GM23248 (cell line): Measurements from ENCODE around the gene ANP32B. TPM values are rescaled to one million over a fixed set of nuclear protein-coding genes. Genes with fewer than 3 reads are reported as not detected.

Experiments
- DNase-seq: peaks from one replicate; pipeline ENCODE4 v3.0.0-alpha.2; 2015
- H2AFZ ChIP-seq: fragments of 200-600 bp; sonication (generic); 2 replicates; pipeline ENCODE4 v1.6.1; 2016; ENCODE audit warnings: antibody characterized with exemption
- H3F3A ChIP-seq: fragments of 200-600 bp; sonication (generic); 2 replicates; pipeline ENCODE4 v1.6.1; 2016; ENCODE audit warnings: mild to moderate bottlenecking, antibody characterized with exemption, mixed run types; ENCODE audit not compliant: insufficient read depth
- H3K27ac ChIP-seq: fragments of 200-600 bp; sonication (generic); 2 replicates; pipeline ENCODE4 v1.5.1; 2016; ENCODE audit warnings: mild to moderate bottlenecking
- H3K27me3 ChIP-seq: fragments of 200-600 bp; sonication (generic); replicated peaks from 2 replicates; pipeline ENCODE4 v1.6.1; 2016; ENCODE audit warnings: mild to moderate bottlenecking; ENCODE audit not compliant: insufficient read depth
- H3K36me3 ChIP-seq: fragments of 200-600 bp; sonication (generic); 2 replicates; pipeline ENCODE4 v1.6.1; 2016; ENCODE audit warnings: low read depth, mild to moderate bottlenecking
- H3K4me1 ChIP-seq: fragments of 200-600 bp; sonication (generic); 2 replicates; pipeline ENCODE4 v1.6.1; 2016; ENCODE audit warnings: mild to moderate bottlenecking; ENCODE audit not compliant: insufficient read depth
- H3K4me2 ChIP-seq: fragments of 200-600 bp; sonication (generic); one replicate; pipeline ENCODE4 v1.6.1; 2016; ENCODE audit warnings: mild to moderate bottlenecking; ENCODE audit not compliant: unreplicated experiment
- H3K4me3 ChIP-seq: fragments of 200-600 bp; sonication (generic); 2 replicates; pipeline ENCODE4 v1.5.1; 2016; ENCODE audit warnings: mild to moderate bottlenecking
- H3K79me2 ChIP-seq: fragments of 200-600 bp; sonication (generic); 2 replicates; pipeline ENCODE4 v1.6.1; 2016; ENCODE audit warnings: mild to moderate bottlenecking; ENCODE audit not compliant: insufficient read depth
- H3K9ac ChIP-seq: fragments of 200-600 bp; sonication (generic); 2 replicates; pipeline ENCODE4 v1.6.1; 2016; ENCODE audit warnings: mild to moderate bottlenecking
- H3K9me2 ChIP-seq: fragments of 200-600 bp; sonication (generic); 2 replicates; pipeline ENCODE4 v1.6.1; 2016; ENCODE audit warnings: mixed run types, mild to moderate bottlenecking, moderate library complexity; ENCODE audit not compliant: insufficient read depth
- H3K9me3 ChIP-seq: fragments of 200-600 bp; sonication (generic); one replicate; pipeline ENCODE4 v1.6.1; 2017; ENCODE audit warnings: low read depth
- H4K20me1 ChIP-seq: fragments of 200-600 bp; sonication (generic); 2 replicates; pipeline ENCODE4 v1.6.0; 2016; ENCODE audit not compliant: insufficient read depth
- EZH2 ChIP-seq: fragments of 200-600 bp; sonication (generic); IDR thresholded peaks from 2 replicates; pipeline ENCODE4 v1.6.1; 2018; ENCODE audit warnings: antibody characterized with exemption, mild to moderate bottlenecking; ENCODE audit not compliant: insufficient read depth, poor library complexity, severe bottlenecking
- EZH2phosphoT487 ChIP-seq: fragments of 200-600 bp; sonication (generic); IDR thresholded peaks from 2 replicates; pipeline ENCODE4 v1.6.1; 2018; ENCODE audit warnings: antibody characterized with exemption, moderate library complexity, mild to moderate bottlenecking, low read depth; ENCODE audit not compliant: insufficient read depth
- WGBS, 2 experiments: methylation state at CpG; one replicate each; pipeline ENCODE4 v1.1.6; 2015 to 2017; ENCODE audit warnings: low lambda C conversion rate in 2 of 2, low coverage in 1 of 2; ENCODE audit errors: missing lambda C conversion rate in 2 of 2; 5-methylcytosine and 5-hydroxymethylcytosine counted together
- in situ Hi-C: fragments of 300-500 bp; cut with MboI; formaldehyde crosslinking; loops from 2 replicates; pipeline ENCODE4 v1.15.0; 2020
- polyA plus RNA-seq: library from polyadenylated mRNA; unstranded; fragments of >200 nt; fragmentation: Nextera tagmentation; extraction: Ambion mirVana; gene quantifications from 2 replicates; pipeline ENCODE4 v1.2.1, GENCODE V29; 2016
- total RNA-seq: library from RNA; depleted of rRNA; stranded (reverse); fragments of >200 nt; shearing (Covaris generic); gene quantifications from 2 replicates; pipeline ENCODE4 v1.2.3, GENCODE V29; 2014

The ANP32B gene
- total and polyA plus RNA-seq, 2 experiments from 2014 or later = 11.2 to 138 TPM

DNA sequence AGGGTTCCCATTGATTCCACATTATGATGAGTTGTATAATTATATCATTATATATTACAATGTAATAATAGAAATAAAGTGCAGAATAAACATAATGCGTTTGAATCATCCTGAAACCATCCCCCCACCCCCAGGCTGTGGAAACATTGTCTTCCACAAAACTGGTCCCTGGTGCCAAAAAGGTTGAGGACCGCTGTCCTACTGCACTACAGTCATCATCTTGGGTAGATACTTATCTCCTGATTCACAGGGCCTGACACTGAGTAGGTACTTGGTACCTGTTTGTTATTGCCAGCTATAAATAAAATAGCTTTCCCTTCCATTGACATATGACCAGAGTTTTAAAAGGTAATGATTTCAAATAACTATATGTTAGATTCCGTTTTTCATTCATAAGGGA is 25.6 kb downstream of the ANP32B start:
- no peak for TF ChIP-seq EZH2phosphoT487
- H3K4me1 ChIP-seq = peaks cover 15% of the 10 kb centered on the region
- no peaks in the 10 kb centered on the region; the same call in 1 of the 2 replicates for H3K9me2 ChIP-seq
- peaks cover 82% of the 10 kb centered on the region for H3K79me2 ChIP-seq
- H3K27ac ChIP-seq = no peak overlapping the region
- H3F3A ChIP-seq = peaks cover 12% of the 10 kb centered on the region
- DNase-seq = no peak
- no peak overlapping the region for H3K4me3 ChIP-seq
- peaks cover 88% of the 10 kb centered on the region for H3K36me3 ChIP-seq
- no peak overlapping the region for H2AFZ ChIP-seq
- 44 to 63% methylated on average over 3 of the region's 3 CpGs for WGBS, 2 experiments
- H3K27me3 ChIP-seq = no peaks in the 10 kb centered on the region
- no peak overlapping the region for H3K4me2 ChIP-seq
- no peaks in the 10 kb centered on the region for H4K20me1 ChIP-seq
- no peak overlapping the region for H3K9ac ChIP-seq
- no peaks in the 10 kb centered on the region for H3K9me3 ChIP-seq
- in situ Hi-C loops = no loop called here

DNA sequence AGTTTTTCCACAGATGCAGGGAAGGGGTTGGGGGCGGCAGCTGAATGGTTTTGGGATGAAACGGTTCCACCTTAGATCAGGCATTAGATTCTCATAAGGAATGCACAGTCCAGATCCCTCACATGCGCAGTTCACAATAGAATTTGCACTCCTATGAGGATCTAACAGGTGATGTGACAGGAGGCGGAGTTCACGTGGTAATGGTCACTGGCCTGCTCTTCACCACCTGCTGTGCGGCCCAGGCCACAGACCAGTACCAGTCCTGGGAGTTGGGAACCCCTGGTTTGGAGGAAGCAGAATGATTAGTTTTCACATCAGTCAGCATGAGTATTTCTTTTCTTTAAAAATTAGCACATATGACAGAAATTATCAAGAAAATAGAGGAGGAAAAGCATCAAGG is 26.3 kb downstream of the ANP32B start:
- no peaks in the 10 kb centered on the region for H3K9me3 ChIP-seq
- no peak overlapping the region for H3K27ac ChIP-seq
- H3K9ac ChIP-seq = no peak overlapping the region
- peaks cover 12% of the 10 kb centered on the region for H3F3A ChIP-seq
- H2AFZ ChIP-seq = no peak overlapping the region
- no peaks in the 10 kb centered on the region for H3K27me3 ChIP-seq
- H3K4me3 ChIP-seq = no peak overlapping the region
- peaks cover 15% of the 10 kb centered on the region for H3K4me1 ChIP-seq
- H3K4me2 ChIP-seq = no peak overlapping the region
- peaks cover 88% of the 10 kb centered on the region for H3K36me3 ChIP-seq
- H3K79me2 ChIP-seq = peaks cover 75% of the 10 kb centered on the region
- DNase-seq = no peak
- WGBS, 2 experiments = 88 to 91% methylated on average over 6 of the region's 6 CpGs
- H3K9me2 ChIP-seq = no peaks in the 10 kb centered on the region; the same call in 1 of the 2 replicates
- TF ChIP-seq EZH2phosphoT487 (no peak), EZH2 (no peak)
- in situ Hi-C loops = no loop called here
- H4K20me1 ChIP-seq = no peaks in the 10 kb centered on the region

DNA sequence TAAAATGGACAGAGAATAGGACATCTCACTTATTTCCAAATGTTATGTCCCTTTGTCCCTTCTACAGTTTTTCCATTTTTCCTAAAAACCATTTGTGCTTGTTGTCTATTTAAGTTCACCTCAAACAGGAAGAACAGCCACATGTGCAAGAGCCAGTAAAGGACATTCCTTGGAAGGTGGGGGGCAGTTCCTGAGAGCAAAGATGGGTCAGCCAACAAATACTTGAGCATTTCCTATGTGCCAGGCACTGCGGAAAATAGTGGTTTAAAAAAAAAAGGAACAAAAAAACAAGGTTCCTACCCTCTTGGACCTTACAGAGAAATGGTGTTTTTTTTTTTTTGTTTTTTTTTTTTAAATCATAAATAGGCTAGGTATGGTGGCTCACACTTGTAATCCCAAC is 26.8 kb downstream of the ANP32B start:
- no peak overlapping the region for H3K4me3 ChIP-seq
- H2AFZ ChIP-seq = no peak overlapping the region
- in situ Hi-C loops = no loop called here
- no peaks in the 10 kb centered on the region; the same call in 1 of the 2 replicates for H3K9me2 ChIP-seq
- no peaks in the 10 kb centered on the region for H3K27me3 ChIP-seq
- DNase-seq = no peak
- H3K9me3 ChIP-seq = no peaks in the 10 kb centered on the region
- peaks cover 88% of the 10 kb centered on the region for H3K36me3 ChIP-seq
- peaks cover 12% of the 10 kb centered on the region for H3F3A ChIP-seq
- no peak overlapping the region for H3K4me2 ChIP-seq
- peaks cover 70% of the 10 kb centered on the region for H3K79me2 ChIP-seq
- H4K20me1 ChIP-seq = no peaks in the 10 kb centered on the region
- WGBS, 2 experiments = 94 to 100% methylated on average over 1 of the region's 1 CpG
- H3K9ac ChIP-seq = no peak overlapping the region
- peak overlapping the region; percentile 6; the same call in 1 of the 2 replicates for H3K27ac ChIP-seq
- TF ChIP-seq EZH2phosphoT487 (no peak), EZH2 (no peak)
- peaks cover 15% of the 10 kb centered on the region for H3K4me1 ChIP-seq

DNA sequence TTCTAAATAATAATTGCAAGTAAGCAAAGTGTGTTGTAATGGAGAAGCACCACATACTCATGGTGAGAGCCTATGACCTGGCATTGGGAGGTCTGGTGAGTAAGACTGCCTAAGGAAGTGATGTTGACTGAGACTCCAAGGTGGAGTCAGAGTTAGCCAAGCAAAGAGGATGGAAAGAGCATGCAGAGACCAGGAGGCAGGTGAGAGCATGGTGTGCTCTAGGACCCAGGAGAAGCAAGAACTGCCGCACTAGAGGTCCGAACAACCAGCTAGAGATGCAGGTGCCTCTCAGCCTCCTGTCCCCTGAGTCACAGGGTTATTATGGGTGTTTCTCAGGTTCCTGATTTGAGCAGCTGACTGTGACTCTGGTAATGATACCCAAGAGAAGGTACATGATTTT is 27.3 kb downstream of the ANP32B start:
- H3K9ac ChIP-seq = no peak overlapping the region
- no peak overlapping the region for H3K4me2 ChIP-seq
- no peaks in the 10 kb centered on the region; the same call in 1 of the 2 replicates for H3K9me2 ChIP-seq
- H3K36me3 ChIP-seq = peaks cover 87% of the 10 kb centered on the region
- H3K27me3 ChIP-seq = no peaks in the 10 kb centered on the region
- H4K20me1 ChIP-seq = no peaks in the 10 kb centered on the region
- peaks cover 15% of the 10 kb centered on the region for H3K4me1 ChIP-seq
- WGBS, 2 experiments = 46 to 58% methylated on average over 2 of the region's 2 CpGs
- H3K27ac ChIP-seq = 0 out of 2 replicates have a peak overlapping the region, but pooled peaks have one; percentile 6
- no peaks in the 10 kb centered on the region for H3K9me3 ChIP-seq
- peaks cover 12% of the 10 kb centered on the region for H3F3A ChIP-seq
- H3K4me3 ChIP-seq = no peak overlapping the region
- DNase-seq = peak; percentile 69
- in situ Hi-C loops = no loop called here
- H2AFZ ChIP-seq = no peak overlapping the region
- TF ChIP-seq EZH2phosphoT487 (no peak), EZH2 (no peak)
- H3K79me2 ChIP-seq = peaks cover 65% of the 10 kb centered on the region

DNA sequence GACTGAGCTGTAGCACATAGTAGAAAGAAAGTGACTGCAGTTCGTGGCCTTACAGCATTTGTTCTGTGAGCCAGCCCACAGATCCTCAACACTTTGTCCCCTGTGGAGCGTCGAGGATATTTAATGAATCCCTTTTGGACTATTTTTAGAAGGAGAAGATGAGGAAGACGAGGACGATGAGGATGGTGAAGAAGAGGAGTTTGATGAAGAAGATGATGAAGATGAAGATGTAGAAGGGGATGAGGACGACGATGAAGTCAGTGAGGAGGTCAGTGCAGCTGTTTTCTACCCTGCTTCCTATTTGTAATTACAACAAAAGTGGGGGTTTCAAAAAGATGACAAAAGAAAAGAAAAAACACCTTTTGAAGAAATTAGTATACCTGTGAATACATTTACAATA is 28.0 kb downstream of the ANP32B start:
- H2AFZ ChIP-seq = no peak overlapping the region
- peaks cover 58% of the 10 kb centered on the region for H3K79me2 ChIP-seq
- no peak overlapping the region for H3K4me2 ChIP-seq
- H3F3A ChIP-seq = peaks cover 12% of the 10 kb centered on the region
- no peak overlapping the region for H3K9ac ChIP-seq
- H3K27me3 ChIP-seq = no peaks in the 10 kb centered on the region
- TF ChIP-seq EZH2phosphoT487 (no peak), EZH2 (no peak)
- H3K9me2 ChIP-seq = no peaks in the 10 kb centered on the region; the same call in 1 of the 2 replicates
- H3K4me3 ChIP-seq = no peak overlapping the region
- WGBS, 2 experiments = 96 to 99% methylated on average over 7 of the region's 7 CpGs
- no peaks in the 10 kb centered on the region for H3K9me3 ChIP-seq
- H3K36me3 ChIP-seq = peaks cover 92% of the 10 kb centered on the region
- H4K20me1 ChIP-seq = no peaks in the 10 kb centered on the region
- H3K27ac ChIP-seq = no peak overlapping the region
- peaks cover 15% of the 10 kb centered on the region for H3K4me1 ChIP-seq
- DNase-seq = no peak
- in situ Hi-C loops = no loop called here
